GM12878 (cell line): Measurements from ENCODE around the gene NDUFA5.

ENCODE experiments used
- BCL3 ChIP-seq: IDR thresholded peaks from 2 replicates; pipeline ENCODE4 v1.6.1; 2011; ENCODE audit warnings: borderline replicate concordance, low read depth, mild to moderate bottlenecking, moderate library complexity, low read length; ENCODE audit not compliant: insufficient read depth, poor library complexity, severe bottlenecking
- CEBPB ChIP-seq, 2 experiments: fragments of 150-350 bp in 1 of 2; IDR thresholded peaks; 2 replicates each; pipeline ENCODE4 v1.6.1; 2012 to 2014; ENCODE audit warnings: low read depth in 2 of 2, low read length in 2 of 2, borderline replicate concordance in 1 of 2, inconsistent platforms in 1 of 2
- CTCF ChIP-seq, 3 experiments: IDR thresholded peaks in 2 of 3; conservative IDR thresholded peaks in 1 of 3; 2 replicates each; pipeline ENCODE4 v1.5.1; 2011; ENCODE audit warnings: low read depth in 3 of 3, low read length in 3 of 3, mild to moderate bottlenecking in 3 of 3, control low read depth in 2 of 3, moderate library complexity in 2 of 3, inconsistent platforms in 1 of 3, mixed read lengths in 1 of 3; ENCODE audit not compliant: control insufficient read depth in 2 of 3, insufficient read depth in 1 of 3; ENCODE audit errors: extremely low read depth in 1 of 3
- NFXL1 ChIP-seq: fragments of 450-650 bp; IDR thresholded peaks from 2 replicates; pipeline ENCODE4 v1.6.1; 2017; ENCODE audit warnings: antibody characterized with exemption, mild to moderate bottlenecking, borderline replicate concordance
- NRF1 ChIP-seq: conservative IDR thresholded peaks from 2 replicates; pipeline ENCODE4 v1.6.1; 2011; ENCODE audit warnings: mild to moderate bottlenecking, low read depth, low read length, improper control_type of control experiment
- POLR2AphosphoS2 ChIP-seq: IDR thresholded peaks from 2 replicates; pipeline ENCODE4 v1.6.1; 2011; ENCODE audit warnings: low read depth, mild to moderate bottlenecking, low read length, improper control_type of control experiment, moderate library complexity
- POLR2AphosphoS5 ChIP-seq: IDR thresholded peaks from 2 replicates; pipeline ENCODE4 v1.6.1; 2011; ENCODE audit warnings: mild to moderate bottlenecking, low read length, inconsistent platforms
- SIN3A ChIP-seq: IDR thresholded peaks from 2 replicates; pipeline ENCODE4 v1.6.1; 2012; ENCODE audit warnings: low read depth, low read length, improper control_type of control experiment
- SRF ChIP-seq, 2 experiments: IDR thresholded peaks; 2 replicates each; pipeline ENCODE4 v1.6.1; 2011; ENCODE audit warnings: low read depth in 2 of 2, low read length in 2 of 2, mild to moderate bottlenecking in 1 of 2, moderate library complexity in 1 of 2
- ZNF217 ChIP-seq: fragments of 450-650 bp; IDR thresholded peaks from 2 replicates; pipeline ENCODE4 v1.6.1; 2017; ENCODE audit warnings: antibody characterized with exemption, mild to moderate bottlenecking
- ZNF274 ChIP-seq: IDR thresholded peaks from one replicate; pipeline ENCODE4 v1.8.0; 2011; ENCODE audit not compliant: insufficient read length, insufficient read depth

- no peak for TF ChIP-seq NRF1
- TF ChIP-seq SRF (IDR thresholded peaks at IDR 0.05; ENCODE audit: low read depth in 2 of 2, low read length in 2 of 2), result no peak
- no peak for TF ChIP-seq CTCF (IDR thresholded peaks at IDR 0.05 in 2 of 3, conservative IDR thresholded peaks at IDR 0.05 in 1 of 3; ENCODE audit: control insufficient read depth in 2 of 3, extremely low read depth in 1 of 3, insufficient read depth in 1 of 3, low read depth in 3 of 3, low read length in 3 of 3)
- no peak for TF ChIP-seq SIN3A
- no peak for TF ChIP-seq NFXL1
- TF ChIP-seq ZNF217, result no peak
- TF ChIP-seq POLR2AphosphoS5, result no peak
- no peak for TF ChIP-seq ZNF274
- no peak for TF ChIP-seq POLR2AphosphoS2
- no peak for TF ChIP-seq BCL3
- TF ChIP-seq CEBPB (IDR thresholded peaks at IDR 0.05; ENCODE audit: borderline replicate concordance in 1 of 2, low read depth in 2 of 2, low read length in 2 of 2), result no peak
Measured at GRCh38 chr7:123505221-123505620, 52.4 kb downstream of the NDUFA5 start.
